OCI-LY3 (cell line): ENCODE data around the gene DENND1A.

Experiments used
- H2AFZ ChIP-seq: fragments of 200-600, 300-600 bp; shearing (Covaris generic); 2 replicates; pipeline ENCODE4 v1.6.0; 2014; ENCODE audit warnings: antibody characterized with exemption, low read depth, low read length
- H3K27ac ChIP-seq: fragments of 200-600, 300-600 bp; sonication (generic); 2 replicates; pipeline ENCODE4 v1.5.1; 2014; ENCODE audit warnings: mild to moderate bottlenecking, low read length, moderate library complexity, mixed read lengths
- H3K27me3 ChIP-seq: fragments of 200-600, 300-600 bp; sonication (generic); 2 replicates; pipeline ENCODE4 v1.6.1; 2014; ENCODE audit warnings: low read depth, low read length, mixed read lengths
- H3K36me3 ChIP-seq: fragments of 200-600, 300-600 bp; sonication (generic); replicated peaks from 2 replicates; pipeline ENCODE3; 2014; ENCODE audit warnings: low read depth, low read length, mixed read lengths
- H3K4me1 ChIP-seq: fragments of 300-600, 200-600 bp; sonication (generic); 2 replicates; pipeline ENCODE4 v1.6.1; 2014; ENCODE audit warnings: low read length, mixed read lengths
- H3K4me2 ChIP-seq: fragments of 200-600, 300-600 bp; sonication (generic); 2 replicates; pipeline ENCODE4 v1.6.1; 2014; ENCODE audit warnings: low read length, mixed read lengths
- H3K4me3 ChIP-seq: fragments of 300-600, 200-600 bp; sonication (generic); 2 replicates; pipeline ENCODE4 v1.5.1; 2014; ENCODE audit warnings: antibody characterized with exemption, mild to moderate bottlenecking, low read length, moderate library complexity
- H3K79me2 ChIP-seq: fragments of 300-600, 200-600 bp; shearing (Covaris generic); 2 replicates; pipeline ENCODE4 v1.6.1; 2014; ENCODE audit warnings: mild to moderate bottlenecking, low read length, mixed read lengths
- H3K9ac ChIP-seq: fragments of 300-600, 200-600 bp; shearing (Covaris generic); 2 replicates; pipeline ENCODE4 v1.6.0; 2014; ENCODE audit warnings: mild to moderate bottlenecking, low read length, moderate library complexity
- H3K9me3 ChIP-seq: fragments of 200-600, 300-600 bp; shearing (Covaris generic); 2 replicates; pipeline ENCODE4 v1.6.1; 2014; ENCODE audit warnings: low read length, mixed read lengths; ENCODE audit not compliant: insufficient read depth
- H4K20me1 ChIP-seq: fragments of 200-600, 300-600 bp; sonication (generic); 2 replicates; pipeline ENCODE4 v1.6.1; 2016; ENCODE audit warnings: low read length, mixed read lengths; ENCODE audit not compliant: insufficient read depth
- EZH2phosphoT487 ChIP-seq: fragments of 200-600 bp; shearing (Covaris generic); IDR thresholded peaks from 2 replicates; pipeline ENCODE4 v1.6.1; 2018; ENCODE audit warnings: antibody characterized with exemption, mixed run types, low read depth
- TF ChIP-seq, protein P1 (sequence below): fragments of 200-600, 300-600 bp; sonication (generic); IDR thresholded peaks from 2 replicates; pipeline ENCODE4 v1.5.1; 2014; ENCODE audit warnings: antibody characterized with exemption, low read length, low read depth

DENND1A gene

DNA sequence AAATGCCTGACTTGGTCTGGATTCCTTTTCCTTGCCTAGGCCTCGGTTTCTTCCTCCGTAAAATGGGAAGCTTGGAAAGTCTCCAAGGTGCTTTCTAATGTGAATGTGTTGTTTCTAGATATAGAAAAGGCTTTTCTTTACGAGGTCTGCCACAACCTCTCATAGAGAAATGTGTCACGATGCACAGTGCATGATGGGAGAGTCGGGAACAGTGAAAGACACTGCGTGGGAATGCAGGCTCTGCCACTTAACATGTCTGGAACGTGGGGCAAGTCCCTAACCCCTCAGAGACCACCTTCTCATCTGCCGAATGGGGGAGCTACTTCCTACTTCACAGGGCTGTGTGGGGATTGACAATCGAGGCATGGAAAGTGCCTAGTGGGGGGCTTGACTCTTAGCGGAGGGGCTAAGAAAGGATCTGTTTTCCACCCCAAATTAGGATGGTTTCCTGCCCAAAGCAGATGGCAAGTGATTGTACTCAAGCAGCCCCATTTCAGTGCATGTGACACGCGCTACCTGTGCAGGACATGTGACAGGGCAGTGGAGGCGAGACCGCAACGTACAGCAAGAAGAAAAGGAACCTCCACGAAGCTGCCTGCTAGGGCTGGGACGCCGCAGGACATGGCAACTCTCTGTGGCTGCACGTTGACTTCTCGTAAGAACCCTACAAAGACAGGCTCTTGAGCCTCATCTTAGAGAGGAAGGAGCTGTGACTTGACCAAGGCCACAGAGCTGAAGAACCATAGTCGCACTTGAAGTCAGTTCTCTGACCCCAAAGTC lies 458.7 kb downstream of the DENND1A start:
- no peak overlapping the region for H3K4me2 ChIP-seq
- H3K4me3 ChIP-seq, result no peak overlapping the region
- H3K9me3 ChIP-seq, result no peaks in the 10 kb centered on the region
- H3K9ac ChIP-seq, result no peak overlapping the region
- H3K79me2 ChIP-seq, result no peaks in the 10 kb centered on the region
- no peaks in the 10 kb centered on the region for H3K27me3 ChIP-seq
- no peaks in the 10 kb centered on the region for H4K20me1 ChIP-seq
- no peak overlapping the region for H2AFZ ChIP-seq
- H3K36me3 ChIP-seq, result no peaks in the 10 kb centered on the region
- H3K4me1 ChIP-seq, result peaks cover 3% of the 10 kb centered on the region; the same call in 1 of the 2 replicates
- TF ChIP-seq, protein P1, sequence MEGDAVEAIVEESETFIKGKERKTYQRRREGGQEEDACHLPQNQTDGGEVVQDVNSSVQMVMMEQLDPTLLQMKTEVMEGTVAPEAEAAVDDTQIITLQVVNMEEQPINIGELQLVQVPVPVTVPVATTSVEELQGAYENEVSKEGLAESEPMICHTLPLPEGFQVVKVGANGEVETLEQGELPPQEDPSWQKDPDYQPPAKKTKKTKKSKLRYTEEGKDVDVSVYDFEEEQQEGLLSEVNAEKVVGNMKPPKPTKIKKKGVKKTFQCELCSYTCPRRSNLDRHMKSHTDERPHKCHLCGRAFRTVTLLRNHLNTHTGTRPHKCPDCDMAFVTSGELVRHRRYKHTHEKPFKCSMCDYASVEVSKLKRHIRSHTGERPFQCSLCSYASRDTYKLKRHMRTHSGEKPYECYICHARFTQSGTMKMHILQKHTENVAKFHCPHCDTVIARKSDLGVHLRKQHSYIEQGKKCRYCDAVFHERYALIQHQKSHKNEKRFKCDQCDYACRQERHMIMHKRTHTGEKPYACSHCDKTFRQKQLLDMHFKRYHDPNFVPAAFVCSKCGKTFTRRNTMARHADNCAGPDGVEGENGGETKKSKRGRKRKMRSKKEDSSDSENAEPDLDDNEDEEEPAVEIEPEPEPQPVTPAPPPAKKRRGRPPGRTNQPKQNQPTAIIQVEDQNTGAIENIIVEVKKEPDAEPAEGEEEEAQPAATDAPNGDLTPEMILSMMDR, result no peak
- no peak for TF ChIP-seq EZH2phosphoT487
- no peak overlapping the region for H3K27ac ChIP-seq

DNA sequence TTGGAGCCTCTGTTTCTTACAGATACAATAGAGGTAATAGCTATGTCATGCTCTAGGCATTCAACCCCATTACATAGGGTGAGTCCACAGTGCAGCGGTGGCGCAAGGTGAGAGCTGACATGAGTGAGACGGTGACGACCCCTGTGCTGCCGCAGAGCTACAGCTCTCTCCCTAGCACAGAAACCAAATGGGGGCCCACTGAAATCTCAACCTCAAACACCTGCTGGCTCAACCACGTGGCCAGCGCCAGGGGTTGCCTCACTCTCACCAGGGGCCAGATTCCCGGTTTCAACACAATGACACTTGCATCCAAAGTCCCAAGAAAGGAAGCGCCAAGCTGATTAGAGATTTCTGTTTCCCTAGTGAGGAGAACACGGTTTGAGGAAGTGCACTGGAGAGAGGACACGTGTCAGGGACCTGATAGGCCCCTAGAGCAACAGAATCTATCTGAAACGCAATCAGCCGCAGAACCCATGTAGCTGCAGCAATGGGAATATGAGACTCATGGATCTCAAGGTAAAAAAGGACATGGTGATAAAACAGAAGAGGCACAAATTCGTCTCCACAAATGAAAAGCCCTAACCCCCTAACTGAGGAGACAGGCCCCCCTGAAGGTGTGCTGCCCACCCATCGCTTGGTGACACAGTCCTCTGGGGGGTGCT lies 459.7 kb downstream of the DENND1A start:
- no peak overlapping the region for H3K4me2 ChIP-seq
- no peaks in the 10 kb centered on the region for H3K27me3 ChIP-seq
- no peak for TF ChIP-seq EZH2phosphoT487
- TF ChIP-seq, protein P1, result no peak
- no peak overlapping the region for H3K27ac ChIP-seq
- H3K4me3 ChIP-seq, result no peak overlapping the region
- peaks cover 3% of the 10 kb centered on the region; the same call in 1 of the 2 replicates for H3K4me1 ChIP-seq
- no peaks in the 10 kb centered on the region for H3K9me3 ChIP-seq
- H4K20me1 ChIP-seq, result no peaks in the 10 kb centered on the region
- no peak overlapping the region for H3K9ac ChIP-seq
- no peaks in the 10 kb centered on the region for H3K36me3 ChIP-seq
- H3K79me2 ChIP-seq, result no peaks in the 10 kb centered on the region
- H2AFZ ChIP-seq, result no peak overlapping the region

DNA sequence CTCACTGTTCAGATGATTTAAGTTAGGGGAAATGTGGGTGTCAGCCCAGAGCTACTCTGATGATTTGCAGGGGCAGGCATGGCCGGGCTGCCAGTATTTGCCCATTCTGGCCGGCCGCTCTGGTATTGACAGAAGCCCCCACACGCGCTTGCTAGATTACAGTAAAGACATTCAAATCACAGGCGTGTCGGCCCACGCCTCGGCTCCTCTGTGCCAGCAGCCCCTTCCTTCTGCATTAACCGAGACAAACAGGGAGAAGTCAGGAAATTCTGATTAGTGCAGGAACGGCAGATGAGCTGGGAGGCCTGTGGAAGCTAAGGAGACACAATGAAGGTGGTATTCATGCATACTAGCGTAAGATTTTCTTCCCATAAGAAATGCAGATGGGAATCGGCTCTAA lies 460.6 kb downstream of the DENND1A start:
- H3K27me3 ChIP-seq, result no peaks in the 10 kb centered on the region
- H3K4me2 ChIP-seq, result no peak overlapping the region
- H4K20me1 ChIP-seq, result no peaks in the 10 kb centered on the region
- no peaks in the 10 kb centered on the region for H3K79me2 ChIP-seq
- H3K9me3 ChIP-seq, result no peaks in the 10 kb centered on the region
- no peak overlapping the region for H3K4me3 ChIP-seq
- H3K27ac ChIP-seq, result no peak overlapping the region
- H3K9ac ChIP-seq, result no peak overlapping the region
- TF ChIP-seq, protein P1, result no peak
- TF ChIP-seq EZH2phosphoT487, result no peak
- no peak overlapping the region for H2AFZ ChIP-seq
- H3K36me3 ChIP-seq, result no peaks in the 10 kb centered on the region
- H3K4me1 ChIP-seq, result peaks cover 3% of the 10 kb centered on the region; the same call in 1 of the 2 replicates

DNA sequence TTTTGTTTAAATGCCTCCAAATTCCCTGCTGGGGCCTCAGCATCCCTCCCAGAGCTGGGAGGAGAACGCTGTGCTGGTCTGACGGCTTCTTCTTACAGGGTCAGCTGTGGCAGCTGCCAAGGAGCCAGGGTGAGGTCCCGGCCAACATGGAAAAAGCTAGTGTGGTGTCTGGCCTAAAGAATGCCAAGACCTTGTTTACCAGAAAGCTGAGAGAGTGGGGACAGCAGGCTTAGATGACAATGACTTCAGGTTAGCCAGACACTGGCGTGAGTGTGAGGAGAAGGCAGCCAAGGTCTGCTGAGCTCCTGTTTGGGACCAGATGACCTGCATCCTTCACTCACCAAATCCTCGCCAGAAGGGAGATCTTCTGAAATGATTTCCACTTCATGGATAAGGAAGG lies 461.4 kb downstream of the DENND1A start:
- Histone ChIP-seq H3K27ac (no peak overlapping the region), H3K36me3 (no peaks in the 10 kb centered on the region), H3K4me1 (peaks cover 3% of the 10 kb centered on the region; the same call in 1 of the 2 replicates), H2AFZ (no peak overlapping the region), H3K4me3 (no peak overlapping the region), H3K4me2 (no peak overlapping the region), H3K9ac (no peak overlapping the region), H3K27me3 (no peaks in the 10 kb centered on the region), H3K9me3 (no peaks in the 10 kb centered on the region), H3K79me2 (no peaks in the 10 kb centered on the region), H4K20me1 (no peaks in the 10 kb centered on the region)
- TF ChIP-seq EZH2phosphoT487, result no peak
- TF ChIP-seq, protein P1, result no peak
